OCI-LY1 (cell line): ENCODE data around the gene EPHA4.

Experiments used
- EZH2 ChIP-seq: fragments of 200-600 bp; sonication (generic), shearing (Covaris generic); IDR thresholded peaks from 2 replicates; pipeline ENCODE4 v1.8.0; 2017; ENCODE audit warnings: borderline replicate concordance, mixed run types, mild to moderate bottlenecking, antibody characterized with exemption, low read length, moderate library complexity, mixed read lengths
- TF ChIP-seq, protein P1 (sequence below): fragments of 200-600 bp; sonication (generic), shearing (Covaris generic); IDR thresholded peaks from 2 replicates; pipeline ENCODE4 v1.5.1; 2017; ENCODE audit warnings: mild to moderate bottlenecking, antibody characterized with exemption, low read length, moderate library complexity, mixed read lengths

DNA sequence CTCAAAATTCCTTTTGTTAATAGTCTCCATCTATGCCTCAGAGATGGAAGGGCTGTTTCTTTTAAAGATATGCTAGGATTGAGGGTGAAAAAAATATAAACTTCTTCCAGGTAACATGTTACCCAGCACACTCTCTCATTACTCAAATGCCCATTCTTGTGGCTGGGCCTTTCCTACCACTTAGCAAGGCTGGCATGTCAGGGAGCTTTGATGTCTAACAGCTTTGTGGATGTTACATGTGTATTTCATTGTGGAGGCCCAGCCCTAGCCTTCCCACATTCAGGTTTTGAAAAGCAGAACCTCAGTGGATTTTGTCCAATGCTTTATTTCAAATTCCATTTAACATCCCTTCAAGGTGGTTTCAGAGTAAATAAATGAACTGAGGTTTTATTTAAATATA lies 191.4 kb downstream of the EPHA4 start:
- TF ChIP-seq, protein P1, sequence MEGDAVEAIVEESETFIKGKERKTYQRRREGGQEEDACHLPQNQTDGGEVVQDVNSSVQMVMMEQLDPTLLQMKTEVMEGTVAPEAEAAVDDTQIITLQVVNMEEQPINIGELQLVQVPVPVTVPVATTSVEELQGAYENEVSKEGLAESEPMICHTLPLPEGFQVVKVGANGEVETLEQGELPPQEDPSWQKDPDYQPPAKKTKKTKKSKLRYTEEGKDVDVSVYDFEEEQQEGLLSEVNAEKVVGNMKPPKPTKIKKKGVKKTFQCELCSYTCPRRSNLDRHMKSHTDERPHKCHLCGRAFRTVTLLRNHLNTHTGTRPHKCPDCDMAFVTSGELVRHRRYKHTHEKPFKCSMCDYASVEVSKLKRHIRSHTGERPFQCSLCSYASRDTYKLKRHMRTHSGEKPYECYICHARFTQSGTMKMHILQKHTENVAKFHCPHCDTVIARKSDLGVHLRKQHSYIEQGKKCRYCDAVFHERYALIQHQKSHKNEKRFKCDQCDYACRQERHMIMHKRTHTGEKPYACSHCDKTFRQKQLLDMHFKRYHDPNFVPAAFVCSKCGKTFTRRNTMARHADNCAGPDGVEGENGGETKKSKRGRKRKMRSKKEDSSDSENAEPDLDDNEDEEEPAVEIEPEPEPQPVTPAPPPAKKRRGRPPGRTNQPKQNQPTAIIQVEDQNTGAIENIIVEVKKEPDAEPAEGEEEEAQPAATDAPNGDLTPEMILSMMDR = no peak
- TF ChIP-seq EZH2 = no peak
